Measurements from ENCODE around the gene STAT3. TPM values are rescaled to one million over a fixed set of nuclear protein-coding genes. Genes with fewer than 3 reads are reported as not detected.

Gene STAT3
- total RNA-seq, 1 experiment from 2014 or later = 61.0 TPM

DNA sequence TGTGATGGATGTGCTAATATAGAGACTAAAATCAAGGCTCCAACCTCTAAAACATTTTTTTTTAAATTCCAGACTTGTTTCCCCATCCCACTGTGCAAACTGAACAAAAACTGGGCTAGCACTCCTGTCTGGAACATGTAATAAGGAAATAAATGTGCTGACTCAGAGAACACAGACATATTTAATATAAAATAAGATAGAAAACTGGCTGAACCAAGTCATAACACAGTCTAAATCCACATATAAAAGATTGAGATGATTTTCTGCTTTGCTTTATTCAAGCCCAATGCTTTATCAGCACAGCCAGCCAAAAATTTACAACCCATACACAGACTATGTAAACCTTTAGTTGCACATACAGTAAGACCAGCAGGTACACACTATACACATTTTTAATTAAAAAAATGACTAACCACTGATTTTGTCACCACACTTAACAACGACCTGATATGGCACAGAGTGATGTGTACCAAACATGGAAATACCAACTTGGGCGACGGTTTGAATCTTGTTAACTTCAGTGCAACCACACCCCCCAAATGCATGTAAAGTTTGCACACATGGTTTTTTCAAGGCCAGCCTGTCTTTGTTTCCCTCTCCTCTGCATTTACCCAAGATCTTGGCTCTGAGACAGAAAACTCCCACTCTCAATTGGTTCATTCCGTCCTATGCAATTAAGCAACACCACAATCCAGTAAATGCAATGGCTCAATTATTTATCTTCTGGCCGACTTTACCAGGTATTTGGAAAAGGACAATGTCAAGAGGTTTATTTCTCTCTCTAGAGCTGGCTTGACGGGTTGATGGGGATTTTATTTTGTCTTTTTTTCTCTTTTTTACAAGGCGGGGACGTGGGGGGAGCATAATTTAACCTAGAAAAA, 1.2 kb downstream of the STAT3 start:
- intact Hi-C loops (cut with micrococcal nuclease) = no loop called here

More for the DNA sequence above, 1.2 kb downstream of the STAT3 start:
- BruUV-seq (replicated peaks) = TSS peak; percentile 49
- Histone ChIP-seq H3K9ac (ENCODE audit: low read length) (peak overlapping the region; percentile 85), H3K27ac (ENCODE audit: low read depth, low read length) (peak overlapping the region; percentile 53; the same call in 1 of the 2 replicates), H3K9me2 (ENCODE audit: insufficient read depth) (no peaks in the 10 kb centered on the region), H3K79me2 (ENCODE audit: insufficient read depth, low read length) (peaks cover 41% of the 10 kb centered on the region), H4K20me1 (ENCODE audit: insufficient read depth) (no peaks in the 10 kb centered on the region), H3K36me3 (ENCODE audit: control insufficient read depth in 1 of 2, insufficient read depth in 2 of 2, low read length in 2 of 2) (no peaks in the 10 kb centered on the region), H3K4me2 (ENCODE audit: low read length) (peak overlapping the region; percentile 75), H3K4me3 (replicated peaks in 1 of 2; ENCODE audit: low read depth in 1 of 2, low read length in 2 of 2) (peak overlapping the region; percentile 86 to 87), H3K27me3 (ENCODE audit: insufficient read depth, low read length) (no peaks in the 10 kb centered on the region), H3K4me1 (ENCODE audit: control insufficient read depth in 1 of 2, insufficient read depth in 2 of 2, low read length in 2 of 2) (peaks cover 23 to 29% of the 10 kb centered on the region in 2 experiments), H3K9me3 (ENCODE audit: control insufficient read depth in 1 of 2, insufficient read depth in 1 of 2, low read depth in 1 of 2, low read length in 2 of 2) (no peaks in the 10 kb centered on the region), H2AFZ (ENCODE audit: low read depth, low read length, poor library complexity, severe bottlenecking) (no peak overlapping the region)
- CTCF ChIA-PET = no interaction called here
- no peak for TF ChIP-seq YY1 (IDR thresholded peaks at IDR 0.05; ENCODE audit: extremely low read depth, insufficient replicate concordance, low read depth, low read length)
- TF ChIP-seq ZFX (IDR thresholded peaks at IDR 0.05) = no peak
- TF ChIP-seq EZH2 (IDR thresholded peaks at IDR 0.05) = no peak
- TF ChIP-seq CTCF (IDR thresholded peaks at IDR 0.05 in 2 of 3, conservative IDR thresholded peaks at IDR 0.05 in 1 of 3; ENCODE audit: borderline replicate concordance in 1 of 3, insufficient read depth in 1 of 3, low read depth in 2 of 3, low read length in 2 of 3) = no peak
- no peak for TF ChIP-seq FOSL1 (IDR thresholded peaks at IDR 0.05; ENCODE audit: low read depth)
- no peak for TF ChIP-seq CEBPB (IDR thresholded peaks at IDR 0.05; ENCODE audit: low read depth)
- TF ChIP-seq EZH2phosphoT487 (IDR thresholded peaks at IDR 0.05; ENCODE audit: borderline replicate concordance) = no peak
- no peak for TF ChIP-seq EGR1 (IDR thresholded peaks at IDR 0.05; ENCODE audit: low read depth)
- TF ChIP-seq ELF1 (IDR thresholded peaks at IDR 0.05; ENCODE audit: borderline replicate concordance, low read depth) = no peak
- RAD21 ChIA-PET (ENCODE audit: low non-redundant PET in 1 of 2, low total read pairs in 2 of 2, uncharacterized antibody in 2 of 2, unreplicated experiment in 2 of 2) = no interaction called here
- DNase-seq (ENCODE audit: low read depth, low spot score) (no peak), ATAC-seq (no peak)
- POLR2A ChIA-PET = no interaction called here
